Choroid plexus epithelial cell (primary cell): ENCODE results near the gene PTGER3.

Source experiments
- DNase-seq: peaks from one replicate; pipeline ENCODE4 v3.0.0-alpha.2; 2010; ENCODE audit warnings: low read depth
- H3K4me3 ChIP-seq: 2 replicates; pipeline ENCODE4 v1.5.1; 2011; ENCODE audit warnings: low read depth, mild to moderate bottlenecking, control low read depth, low read length, moderate library complexity
- CTCF ChIP-seq: conservative IDR thresholded peaks from 2 replicates; pipeline ENCODE4 v1.5.1; 2011; ENCODE audit warnings: low read depth, mild to moderate bottlenecking, control low read depth, inconsistent platforms, low read length, moderate library complexity

The PTGER3 gene

GRCh38 chr1:71041806-71042205 is 5.8 kb downstream of the PTGER3 start:
- H3K4me3 ChIP-seq, result no peak overlapping the region
- no peak for DNase-seq
- no peak for TF ChIP-seq CTCF

DNA sequence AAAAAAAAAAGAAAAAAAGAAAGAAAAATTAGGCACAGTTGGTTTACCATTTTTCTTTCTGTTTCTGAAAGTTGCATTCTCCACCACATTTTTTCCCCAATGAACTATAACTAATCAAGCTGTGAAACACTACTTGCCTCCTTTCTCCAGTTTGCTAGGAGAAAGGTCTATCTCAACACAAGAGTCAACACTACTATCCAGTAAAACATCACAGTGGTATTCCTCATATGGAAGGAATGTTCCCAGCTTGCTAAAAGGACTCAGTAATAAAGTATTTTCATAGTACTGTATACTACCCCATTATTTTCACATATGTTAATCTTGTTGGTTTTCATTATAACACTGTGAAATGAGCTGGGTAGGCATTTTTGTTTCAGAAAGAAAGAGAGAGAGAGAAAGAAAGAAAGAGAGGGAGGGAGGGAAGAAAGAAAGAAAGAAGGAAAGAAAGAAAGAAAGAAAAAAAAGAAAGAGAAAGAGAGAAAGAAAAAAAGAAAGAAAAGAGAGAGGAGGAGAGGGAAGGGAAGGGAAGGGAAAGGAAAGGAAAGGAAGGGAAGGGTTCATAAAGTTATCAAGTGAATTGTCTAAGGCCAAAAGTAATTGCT is 7.9 kb downstream of the PTGER3 start:
- no peak for DNase-seq
- no peak for TF ChIP-seq CTCF
- H3K4me3 ChIP-seq, result no peak overlapping the region

- no peak for TF ChIP-seq CTCF
- no peak overlapping the region for H3K4me3 ChIP-seq
- no peak for DNase-seq
These were observed 8.7 kb downstream of the PTGER3 start for GRCh38 chr1:71038942-71039341.

DNA sequence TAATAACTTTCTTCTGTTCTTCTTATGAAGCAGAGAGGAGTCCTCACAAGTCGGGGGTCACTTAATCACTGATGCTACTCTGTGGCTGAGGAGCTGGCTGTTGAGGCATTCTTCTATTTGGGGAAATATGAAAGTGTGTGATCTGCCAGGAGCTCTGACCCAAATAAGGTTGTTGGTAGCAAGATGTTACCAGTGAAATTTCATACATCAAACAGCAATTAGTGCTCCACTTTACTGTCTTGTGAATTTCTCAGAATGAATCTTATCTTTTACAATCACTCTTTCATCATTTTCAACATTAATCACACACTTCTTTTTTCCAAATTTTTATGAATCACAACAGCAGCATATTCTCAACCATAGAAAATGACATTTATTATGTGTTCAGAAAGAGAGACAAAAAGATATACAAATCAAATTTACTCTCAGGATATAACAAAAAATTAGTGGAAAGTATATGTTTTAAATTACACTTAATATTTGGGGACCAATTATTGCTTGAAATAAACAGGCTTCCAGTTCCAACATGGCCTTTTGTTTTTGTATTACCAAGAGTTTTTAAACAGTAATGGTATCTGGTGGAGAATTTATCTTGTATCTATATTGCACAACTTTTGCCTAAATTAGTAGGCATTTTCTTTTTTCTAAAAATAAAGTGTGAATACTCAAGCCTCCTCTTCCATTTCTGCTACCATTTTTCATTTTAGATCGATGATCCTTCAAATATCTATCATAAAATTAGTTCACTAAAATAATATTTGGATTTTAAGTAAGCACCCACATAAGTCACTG is 9.6 kb downstream of the PTGER3 start:
- no peak overlapping the region for H3K4me3 ChIP-seq
- TF ChIP-seq CTCF, result no peak
- no peak for DNase-seq

GRCh38 chr1:71037066-71037465 is 10.6 kb downstream of the PTGER3 start:
- DNase-seq, result no peak
- H3K4me3 ChIP-seq, result no peak overlapping the region
- TF ChIP-seq CTCF, result no peak

DNA sequence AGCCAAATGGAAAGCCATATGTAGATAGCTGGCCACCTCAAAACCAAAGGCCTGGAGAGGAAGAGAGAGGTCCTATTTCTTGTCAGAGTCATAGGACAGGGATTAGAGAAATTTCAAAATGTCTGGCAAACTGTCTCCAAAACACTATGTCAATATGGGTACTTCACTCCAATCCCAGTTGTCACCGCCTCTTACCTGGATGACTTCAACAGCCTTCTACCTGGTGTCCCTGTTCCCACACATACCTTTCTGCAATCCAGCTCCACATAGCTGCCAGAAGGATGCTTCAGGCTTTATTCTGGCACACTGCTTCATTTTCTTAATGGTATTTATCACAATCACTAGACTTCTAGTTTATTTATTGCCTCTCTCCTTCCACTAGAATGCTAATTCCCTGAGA is 14.5 kb downstream of the PTGER3 start:
- no peak overlapping the region for H3K4me3 ChIP-seq
- DNase-seq, result no peak
- TF ChIP-seq CTCF, result no peak

DNA sequence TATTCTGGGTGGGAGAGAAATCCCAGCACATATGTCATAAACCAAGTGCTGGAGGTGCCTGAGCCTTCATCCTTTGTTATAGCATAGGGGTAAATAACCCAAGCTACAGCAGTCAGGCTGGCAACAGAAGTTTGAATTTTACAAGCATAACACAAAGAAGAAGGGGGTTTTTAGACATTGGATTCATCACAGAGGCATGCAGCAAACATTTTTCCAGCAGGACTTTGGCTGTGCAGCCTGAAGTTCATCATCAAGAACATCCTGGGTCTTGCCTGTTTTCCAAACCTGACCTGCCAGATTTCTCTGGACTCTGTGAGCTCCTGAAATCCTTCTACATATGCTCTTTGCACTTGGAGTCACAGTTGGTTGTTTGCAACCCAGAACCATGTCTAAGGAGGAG is 16.2 kb downstream of the PTGER3 start:
- H3K4me3 ChIP-seq, result no peak overlapping the region
- no peak for TF ChIP-seq CTCF
- DNase-seq, result no peak
